ENCODE measurements around the gene PHF21B.
"Not testable (repeated sequence)": the region's sequence is repeated elsewhere in the genome, so short reads cannot be mapped to it uniquely, and the experiment has no call there.

PHF21B gene

GRCh38 chr22:44865193-44866057 is 144.4 kb downstream of the PHF21B start:
- Mint-ChIP-seq H3K36me3 (ENCODE audit: insufficient read depth) (peaks cover 1% of the 10 kb centered on the region), H3K4me1 (no peaks in the 10 kb centered on the region), H3K9me3 (no peaks in the 10 kb centered on the region), H3K27ac (ENCODE audit: low read depth) (no peak overlapping the region), H3K27me3 (peaks cover 10% of the 10 kb centered on the region), H3K4me3 (no peak overlapping the region)
- ATAC-seq (replicated peaks; ENCODE audit: extremely low read depth, poor library complexity, severe bottlenecking) (no peak), DNase-seq (ENCODE audit: low spot score in 2 of 2) (no peak)

- Mint-ChIP-seq H3K27ac (ENCODE audit: low read depth) (no peak overlapping the region), H3K4me3 (no peak overlapping the region), H3K27me3 (peaks cover 10% of the 10 kb centered on the region), H3K36me3 (ENCODE audit: insufficient read depth) (peaks cover 1% of the 10 kb centered on the region), H3K9me3 (no peaks in the 10 kb centered on the region), H3K4me1 (no peaks in the 10 kb centered on the region)
- DNase-seq (ENCODE audit: low spot score in 2 of 2) (no peak), ATAC-seq (replicated peaks; ENCODE audit: extremely low read depth, poor library complexity, severe bottlenecking) (no peak)
These were observed 146.6 kb downstream of the PHF21B start for GRCh38 chr22:44862981-44863860.

GRCh38 chr22:44862281-44862680 is 147.5 kb downstream of the PHF21B start:
- no peaks in the 10 kb centered on the region for H3K9me3 Mint-ChIP-seq
- no peaks in the 10 kb centered on the region for H3K36me3 Mint-ChIP-seq (ENCODE audit: insufficient read depth)
- DNase-seq (ENCODE audit: low spot score in 2 of 2): no peak
- no peaks in the 10 kb centered on the region for H3K4me1 Mint-ChIP-seq
- H3K27me3 Mint-ChIP-seq: peaks cover 5% of the 10 kb centered on the region
- ATAC-seq (replicated peaks; ENCODE audit: extremely low read depth, poor library complexity, severe bottlenecking): no peak
- H3K4me3 Mint-ChIP-seq: no peak overlapping the region
- H3K27ac Mint-ChIP-seq (ENCODE audit: low read depth): no peak overlapping the region

GRCh38 chr22:44861245-44861644 is 148.6 kb downstream of the PHF21B start:
- Mint-ChIP-seq H3K36me3 (ENCODE audit: insufficient read depth) (no peaks in the 10 kb centered on the region), H3K4me3 (no peak overlapping the region)

GRCh38 chr22:44860311-44860710 is 149.5 kb downstream of the PHF21B start:
- H3K36me3 Mint-ChIP-seq (ENCODE audit: insufficient read depth): no peaks in the 10 kb centered on the region
- no peaks in the 10 kb centered on the region for H3K9me3 Mint-ChIP-seq
- H3K27ac Mint-ChIP-seq (ENCODE audit: low read depth): no peak overlapping the region
- no peak overlapping the region for H3K4me3 Mint-ChIP-seq
- H3K4me1 Mint-ChIP-seq: no peaks in the 10 kb centered on the region
- no peak for ATAC-seq (replicated peaks; ENCODE audit: extremely low read depth, poor library complexity, severe bottlenecking)
- no peak for DNase-seq (ENCODE audit: low spot score in 2 of 2)
- no peaks in the 10 kb centered on the region for H3K27me3 Mint-ChIP-seq

More at GRCh38 chr22:44861245-44861644, 148.6 kb downstream of the PHF21B start:
- Mint-ChIP-seq H3K9me3 (no peaks in the 10 kb centered on the region), H3K27me3 (no peaks in the 10 kb centered on the region), H3K4me1 (no peaks in the 10 kb centered on the region), H3K27ac (ENCODE audit: low read depth) (no peak overlapping the region)
- ATAC-seq (replicated peaks; ENCODE audit: extremely low read depth, poor library complexity, severe bottlenecking) (no peak), DNase-seq (ENCODE audit: low spot score in 2 of 2) (no peak)

GRCh38 chr22:44859641-44860040 is 150.2 kb downstream of the PHF21B start:
- no peak overlapping the region for H3K4me3 Mint-ChIP-seq
- H3K27ac Mint-ChIP-seq (ENCODE audit: low read depth): no peak overlapping the region
- no peaks in the 10 kb centered on the region for H3K27me3 Mint-ChIP-seq
- DNase-seq (ENCODE audit: low spot score in 2 of 2): no peak
- H3K9me3 Mint-ChIP-seq: no peaks in the 10 kb centered on the region
- no peaks in the 10 kb centered on the region for H3K36me3 Mint-ChIP-seq (ENCODE audit: insufficient read depth)
- ATAC-seq (replicated peaks; ENCODE audit: extremely low read depth, poor library complexity, severe bottlenecking): no peak
- H3K4me1 Mint-ChIP-seq: no peaks in the 10 kb centered on the region

GRCh38 chr22:44858819-44859218 is 151.0 kb downstream of the PHF21B start:
- not testable (repeated sequence) for H3K36me3 Mint-ChIP-seq (ENCODE audit: insufficient read depth); H3K9me3 Mint-ChIP-seq; H3K27ac Mint-ChIP-seq (ENCODE audit: low read depth); H3K4me1 Mint-ChIP-seq; H3K27me3 Mint-ChIP-seq; H3K4me3 Mint-ChIP-seq; ATAC-seq (replicated peaks; ENCODE audit: extremely low read depth, poor library complexity, severe bottlenecking); DNase-seq (ENCODE audit: low spot score in 2 of 2)

- H3K36me3 Mint-ChIP-seq (ENCODE audit: insufficient read depth): no peaks in the 10 kb centered on the region
- no peak overlapping the region for H3K4me3 Mint-ChIP-seq
- H3K4me1 Mint-ChIP-seq: no peaks in the 10 kb centered on the region
- ATAC-seq (replicated peaks; ENCODE audit: extremely low read depth, poor library complexity, severe bottlenecking): no peak
- H3K9me3 Mint-ChIP-seq: no peaks in the 10 kb centered on the region
- no peak for DNase-seq (ENCODE audit: low spot score in 2 of 2)
- H3K27me3 Mint-ChIP-seq: no peaks in the 10 kb centered on the region
- H3K27ac Mint-ChIP-seq (ENCODE audit: low read depth): no peak overlapping the region
These were observed 153.9 kb downstream of the PHF21B start for GRCh38 chr22:44855855-44856254.

- H3K36me3 Mint-ChIP-seq (ENCODE audit: insufficient read depth); DNase-seq (ENCODE audit: low spot score in 2 of 2); H3K27ac Mint-ChIP-seq (ENCODE audit: low read depth); ATAC-seq (replicated peaks; ENCODE audit: extremely low read depth, poor library complexity, severe bottlenecking); H3K9me3 Mint-ChIP-seq; H3K4me1 Mint-ChIP-seq; H3K27me3 Mint-ChIP-seq; H3K4me3 Mint-ChIP-seq: not testable (repeated sequence)
These were observed 155.2 kb downstream of the PHF21B start for GRCh38 chr22:44854641-44855040.

GRCh38 chr22:44850946-44851345 is 158.9 kb downstream of the PHF21B start:
- no peak overlapping the region for H3K4me3 Mint-ChIP-seq
- H3K36me3 Mint-ChIP-seq (ENCODE audit: insufficient read depth): peaks cover 3% of the 10 kb centered on the region
- no peak for ATAC-seq (replicated peaks; ENCODE audit: extremely low read depth, poor library complexity, severe bottlenecking)
- H3K27ac Mint-ChIP-seq (ENCODE audit: low read depth): no peak overlapping the region
- no peaks in the 10 kb centered on the region for H3K27me3 Mint-ChIP-seq
- DNase-seq (ENCODE audit: low spot score in 2 of 2): no peak
- no peaks in the 10 kb centered on the region for H3K4me1 Mint-ChIP-seq
- H3K9me3 Mint-ChIP-seq: no peaks in the 10 kb centered on the region

GRCh38 chr22:44848791-44849420 is 160.9 kb downstream of the PHF21B start:
- Mint-ChIP-seq H3K27ac (ENCODE audit: low read depth) (no peak overlapping the region), H3K27me3 (peaks cover 15% of the 10 kb centered on the region), H3K4me3 (no peak overlapping the region), H3K4me1 (no peaks in the 10 kb centered on the region), H3K9me3 (peaks cover 6% of the 10 kb centered on the region), H3K36me3 (ENCODE audit: insufficient read depth) (peaks cover 3% of the 10 kb centered on the region)
- no peak for DNase-seq (ENCODE audit: low spot score in 2 of 2)
- no peak for ATAC-seq (replicated peaks; ENCODE audit: extremely low read depth, poor library complexity, severe bottlenecking)

GRCh38 chr22:44848296-44848741 is 161.5 kb downstream of the PHF21B start:
- peaks cover 6% of the 10 kb centered on the region for H3K9me3 Mint-ChIP-seq
- H3K4me3 Mint-ChIP-seq: no peak overlapping the region
- no peak overlapping the region for H3K27ac Mint-ChIP-seq (ENCODE audit: low read depth)
- no peaks in the 10 kb centered on the region for H3K4me1 Mint-ChIP-seq
- no peak for ATAC-seq (replicated peaks; ENCODE audit: extremely low read depth, poor library complexity, severe bottlenecking)
- no peak for DNase-seq (ENCODE audit: low spot score in 2 of 2)
- H3K36me3 Mint-ChIP-seq (ENCODE audit: insufficient read depth): peaks cover 3% of the 10 kb centered on the region
- peaks cover 15% of the 10 kb centered on the region for H3K27me3 Mint-ChIP-seq
